ENCODE data around the gene ANXA2R.

GRCh38 chr5:42992088-42992879 lies 47.8 kb downstream of the ANXA2R start:
- TF ChIP-seq EZH2 (IDR thresholded peaks at IDR 0.05; ENCODE audit: insufficient read depth, poor library complexity, severe bottlenecking) (no peak), EZH2phosphoT487 (IDR thresholded peaks at IDR 0.05; ENCODE audit: insufficient read depth, low read depth) (no peak)
